Mesenchymal stem cell (in vitro differentiated cells and primary cell): Measurements from ENCODE around the gene UTP14A.

Experiments
- DNase-seq: peaks from one replicate; pipeline ENCODE4 v3.0.0-alpha.2; 2013
- H2AFZ ChIP-seq: one replicate; pipeline ENCODE4 v1.6.1; 2013; ENCODE audit warnings: low read depth, mild to moderate bottlenecking, control low read depth, inconsistent platforms, low read length, moderate library complexity
- H2AK5ac ChIP-seq: 2 replicates; pipeline ENCODE4 v1.6.1; 2013; ENCODE audit warnings: low read length, moderate library complexity, mild to moderate bottlenecking, inconsistent platforms; ENCODE audit not compliant: severe bottlenecking
- H2BK120ac ChIP-seq: one replicate; pipeline ENCODE4 v1.6.1; 2013; ENCODE audit warnings: low read depth, mild to moderate bottlenecking, inconsistent platforms, low read length, moderate library complexity
- H2BK12ac ChIP-seq, 2 experiments: one replicate each; pipeline ENCODE4 v1.6.1; 2013; ENCODE audit warnings: inconsistent platforms in 2 of 2, low read length in 2 of 2, mild to moderate bottlenecking in 2 of 2, moderate library complexity in 2 of 2, control low read depth in 1 of 2
- H2BK15ac ChIP-seq: one replicate; pipeline ENCODE4 v1.6.1; 2013; ENCODE audit warnings: mild to moderate bottlenecking, low read depth, inconsistent platforms; ENCODE audit not compliant: poor library complexity, severe bottlenecking
- H2BK5ac ChIP-seq: 2 replicates; pipeline ENCODE4 v1.6.1; 2013; ENCODE audit warnings: low read depth, mild to moderate bottlenecking, low read length, control low read depth, inconsistent platforms; ENCODE audit not compliant: poor library complexity, severe bottlenecking
- H3K14ac ChIP-seq, 2 experiments: one replicate each; pipeline ENCODE4 v1.6.1; 2013; ENCODE audit warnings: inconsistent platforms in 2 of 2, low read length in 2 of 2, control low read depth in 1 of 2, mild to moderate bottlenecking in 1 of 2, moderate library complexity in 1 of 2
- H3K18ac ChIP-seq, 2 experiments: one replicate each; pipeline ENCODE4 v1.6.1; 2013; ENCODE audit warnings: inconsistent platforms in 2 of 2, low read length in 2 of 2, control low read depth in 1 of 2, low read depth in 1 of 2, mild to moderate bottlenecking in 1 of 2
- H3K23ac ChIP-seq, 2 experiments: one replicate each; pipeline ENCODE4 v1.6.1; 2013; ENCODE audit warnings: inconsistent platforms in 2 of 2, low read length in 2 of 2, mild to moderate bottlenecking in 2 of 2, moderate library complexity in 2 of 2, control low read depth in 1 of 2
- H3K27ac ChIP-seq: 2 replicates; pipeline ENCODE4 v1.5.1; 2013; ENCODE audit warnings: mild to moderate bottlenecking, moderate library complexity, low read length, control low read depth, inconsistent platforms; ENCODE audit not compliant: poor library complexity, severe bottlenecking
- H3K27me3 ChIP-seq, 2 experiments: 2 replicates each; pipeline versions ENCODE4 v1.6.1 to v1.7.0; 2013; ENCODE audit warnings: low read length in 2 of 2, mild to moderate bottlenecking in 2 of 2, moderate library complexity in 2 of 2, control low read depth in 1 of 2, inconsistent platforms in 1 of 2; ENCODE audit not compliant: control insufficient read depth in 1 of 2, insufficient read depth in 1 of 2
- H3K36me3 ChIP-seq, 2 experiments: 2 replicates each; pipeline versions ENCODE4 v1.6.1 to v1.7.0; 2013; ENCODE audit warnings: low read length in 2 of 2, control low read depth in 1 of 2, inconsistent platforms in 1 of 2, low read depth in 1 of 2, mild to moderate bottlenecking in 1 of 2; ENCODE audit not compliant: insufficient read depth in 2 of 2, control insufficient read depth in 1 of 2
- H3K4ac ChIP-seq, 2 experiments: one replicate each; pipeline ENCODE4 v1.6.1; 2013; ENCODE audit warnings: inconsistent platforms in 2 of 2, low read length in 2 of 2, mild to moderate bottlenecking in 2 of 2, moderate library complexity in 2 of 2, control low read depth in 1 of 2, low read depth in 1 of 2
- H3K4me1 ChIP-seq: 2 replicates; pipeline ENCODE4 v1.6.1; 2013; ENCODE audit warnings: low read depth, low read length, control low read depth; ENCODE audit not compliant: control insufficient read depth, insufficient read depth
- H3K4me2 ChIP-seq: 2 replicates; pipeline ENCODE4 v1.6.1; 2013; ENCODE audit warnings: low read length, mild to moderate bottlenecking, inconsistent platforms; ENCODE audit not compliant: poor library complexity, severe bottlenecking
- H3K4me3 ChIP-seq, 2 experiments: 2 replicates each; pipeline versions ENCODE4 v1.5.1 to v1.7.0; 2013; ENCODE audit warnings: low read length in 2 of 2, mild to moderate bottlenecking in 2 of 2, control low read depth in 1 of 2, low read depth in 1 of 2; ENCODE audit not compliant: insufficient read depth in 1 of 2
- H3K79me1 ChIP-seq: replicated peaks from 2 replicates; pipeline ENCODE4 v1.6.1; 2013; ENCODE audit warnings: mild to moderate bottlenecking, control low read depth, low read length, inconsistent platforms; ENCODE audit not compliant: poor library complexity, severe bottlenecking
- H3K9ac ChIP-seq: 2 replicates; pipeline ENCODE4 v1.7.0; 2013; ENCODE audit warnings: mild to moderate bottlenecking, low read length, moderate library complexity
- H3K9me3 ChIP-seq: 2 replicates; pipeline ENCODE4 v1.7.0; 2013; ENCODE audit warnings: mild to moderate bottlenecking, low read length; ENCODE audit not compliant: control insufficient read depth
- H4K8ac ChIP-seq: one replicate; pipeline ENCODE4 v1.6.1; 2013; ENCODE audit warnings: inconsistent platforms, mild to moderate bottlenecking, low read length, moderate library complexity
- H4K91ac ChIP-seq: one replicate; pipeline ENCODE4 v1.6.1; 2013; ENCODE audit warnings: mild to moderate bottlenecking, low read length, inconsistent platforms
- WGBS: methylation state at CpG from one replicate; pipeline ENCODE4 v1.1.7; 2013; ENCODE audit warnings: mixed read lengths; 5-methylcytosine and 5-hydroxymethylcytosine counted together

UTP14A gene

DNA sequence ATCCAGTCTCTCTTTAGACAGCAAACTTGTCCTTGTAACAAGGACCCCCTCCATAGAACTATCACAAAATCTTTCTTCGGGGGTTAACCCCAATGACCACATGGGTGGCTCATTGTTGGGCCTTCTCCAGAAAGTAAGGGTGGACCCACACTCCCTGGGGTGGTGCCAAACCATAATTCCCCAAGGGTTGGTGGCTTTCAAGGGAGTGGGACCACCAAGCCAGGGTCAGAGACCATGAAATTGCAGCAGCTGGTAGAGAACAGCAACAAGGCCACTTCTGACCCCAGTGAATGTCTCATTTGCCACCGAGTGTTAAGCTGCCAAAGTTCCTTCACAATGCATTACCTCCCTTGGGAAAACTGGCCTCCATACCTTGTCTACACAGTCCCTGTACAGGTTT lies 33.4 kb upstream of the UTP14A start:
- Histone ChIP-seq H3K27ac (no peak overlapping the region), H3K4me2 (no peak overlapping the region), H3K27me3 (peaks cover 10 to 22% of the 10 kb centered on the region in 2 experiments), H2BK12ac (no peak overlapping the region), H4K91ac (no peak overlapping the region), H3K4ac (no peak overlapping the region), H3K4me3 (no peak overlapping the region), H3K23ac (no peak overlapping the region), H3K79me1 (no peaks in the 10 kb centered on the region), H4K8ac (no peak overlapping the region), H3K14ac (no peak overlapping the region), H2AK5ac (no peak overlapping the region), H3K36me3 (no peaks in the 10 kb centered on the region), H3K9me3 (no peaks in the 10 kb centered on the region), H3K9ac (no peak overlapping the region), H2BK5ac (no peak overlapping the region), H2BK15ac (no peak overlapping the region), H3K4me1 (peaks cover 3% of the 10 kb centered on the region), H2AFZ (no peak overlapping the region), H2BK120ac (no peak overlapping the region), H3K18ac (no peak overlapping the region)
- 80% methylated on average over 2 of the region's 2 CpGs for WGBS
- no peak for DNase-seq

DNA sequence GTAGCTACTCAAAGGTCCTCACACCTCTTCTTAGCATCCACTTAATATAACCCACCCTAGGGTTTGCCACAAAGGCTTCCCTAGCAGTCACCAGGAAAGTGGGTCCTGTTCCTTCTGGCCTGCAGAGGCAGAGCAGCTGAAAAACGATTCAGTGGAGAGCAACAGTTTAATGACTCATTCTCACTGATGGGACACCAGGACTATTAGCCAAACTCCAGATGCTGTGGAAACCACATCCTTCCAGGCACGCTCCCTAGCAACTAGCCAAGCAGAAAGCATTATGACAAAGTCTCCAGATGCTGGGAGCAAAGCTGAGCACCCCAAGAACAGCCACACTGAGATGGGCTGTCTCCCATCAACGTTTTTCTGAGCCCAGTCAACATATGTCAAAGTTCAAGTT lies 30.3 kb upstream of the UTP14A start:
- Histone ChIP-seq H3K36me3 (no peaks in the 10 kb centered on the region), H3K27ac (no peak overlapping the region), H2BK5ac (no peak overlapping the region), H2BK15ac (no peak overlapping the region), H2BK120ac (no peak overlapping the region), H3K4ac (no peak overlapping the region), H3K4me1 (peaks cover 3% of the 10 kb centered on the region), H4K8ac (no peak overlapping the region), H2AFZ (no peak overlapping the region), H3K18ac (no peak overlapping the region), H3K79me1 (no peaks in the 10 kb centered on the region), H3K4me2 (no peak overlapping the region), H4K91ac (no peak overlapping the region), H3K14ac (no peak overlapping the region), H2AK5ac (no peak overlapping the region), H2BK12ac (no peak overlapping the region), H3K9me3 (no peaks in the 10 kb centered on the region), H3K4me3 (no peak overlapping the region), H3K9ac (no peak overlapping the region), H3K27me3 (peaks cover 10 to 23% of the 10 kb centered on the region in 2 experiments), H3K23ac (no peak overlapping the region)
- DNase-seq = peak; percentile 77
- WGBS = 23% methylated on average over 3 of the region's 3 CpGs

- no peak overlapping the region for H3K23ac ChIP-seq
- H3K9ac ChIP-seq = no peak overlapping the region
- no peak overlapping the region for H2BK15ac ChIP-seq
- no peak overlapping the region for H2BK120ac ChIP-seq
- 56% methylated on average over 4 of the region's 4 CpGs for WGBS
- H3K4me2 ChIP-seq = no peak overlapping the region
- H3K4me1 ChIP-seq = peaks cover 3% of the 10 kb centered on the region
- H3K9me3 ChIP-seq = no peaks in the 10 kb centered on the region
- no peak overlapping the region for H2BK12ac ChIP-seq
- peak; percentile 52 for DNase-seq
- H3K4ac ChIP-seq = no peak overlapping the region
- H4K91ac ChIP-seq = no peak overlapping the region
- H3K18ac ChIP-seq = no peak overlapping the region
- H2BK5ac ChIP-seq = no peak overlapping the region
- H3K27ac ChIP-seq = no peak overlapping the region
- H2AFZ ChIP-seq = no peak overlapping the region
- H3K36me3 ChIP-seq = no peaks in the 10 kb centered on the region
- no peak overlapping the region for H2AK5ac ChIP-seq
- H3K27me3 ChIP-seq = peaks cover 2 to 19% of the 10 kb centered on the region in 2 experiments
- H4K8ac ChIP-seq = no peak overlapping the region
- no peak overlapping the region for H3K14ac ChIP-seq
- no peaks in the 10 kb centered on the region for H3K79me1 ChIP-seq
- H3K4me3 ChIP-seq = no peak overlapping the region
These were observed 29.1 kb upstream of the UTP14A start for GRCh38 chrX:129876771-129877305.

- no peak overlapping the region for H2BK15ac ChIP-seq
- H2AFZ ChIP-seq = no peak overlapping the region
- WGBS = 97% methylated on average over 5 of the region's 5 CpGs
- no peak overlapping the region for H4K91ac ChIP-seq
- no peak overlapping the region for H2AK5ac ChIP-seq
- H3K9ac ChIP-seq = no peak overlapping the region
- no peak overlapping the region for H3K23ac ChIP-seq
- H3K9me3 ChIP-seq = no peaks in the 10 kb centered on the region
- H3K4me3 ChIP-seq = no peak overlapping the region
- no peak overlapping the region for H2BK120ac ChIP-seq
- H2BK12ac ChIP-seq = no peak overlapping the region
- DNase-seq = no peak
- H4K8ac ChIP-seq = no peak overlapping the region
- H3K4me1 ChIP-seq = peaks cover 3% of the 10 kb centered on the region
- H3K4ac ChIP-seq = no peak overlapping the region
- no peak overlapping the region for H3K14ac ChIP-seq
- no peaks in the 10 kb centered on the region for H3K79me1 ChIP-seq
- H3K36me3 ChIP-seq = no peaks in the 10 kb centered on the region
- H3K27me3 ChIP-seq = peaks cover 0 to 15% of the 10 kb centered on the region in 2 experiments
- no peak overlapping the region for H2BK5ac ChIP-seq
- H3K4me2 ChIP-seq = no peak overlapping the region
- no peak overlapping the region for H3K27ac ChIP-seq
- H3K18ac ChIP-seq = no peak overlapping the region
These were observed 28.6 kb upstream of the UTP14A start for GRCh38 chrX:129877401-129877800.
